GM19025 (cell line): ENCODE data around the gene ZDHHC23.
A peak's percentile ranks its signal among the peaks of the same experiment; 100 is the strongest.

Experiments used
- ATAC-seq: cut with Tn5 transposase; IDR thresholded peaks from one replicate; pipeline ENCODE4 v1.9.1; 2021; ENCODE audit warnings: mild to moderate bottlenecking, low read depth, moderate library complexity; ENCODE audit not compliant: unreplicated experiment

Gene ZDHHC23, protein sequence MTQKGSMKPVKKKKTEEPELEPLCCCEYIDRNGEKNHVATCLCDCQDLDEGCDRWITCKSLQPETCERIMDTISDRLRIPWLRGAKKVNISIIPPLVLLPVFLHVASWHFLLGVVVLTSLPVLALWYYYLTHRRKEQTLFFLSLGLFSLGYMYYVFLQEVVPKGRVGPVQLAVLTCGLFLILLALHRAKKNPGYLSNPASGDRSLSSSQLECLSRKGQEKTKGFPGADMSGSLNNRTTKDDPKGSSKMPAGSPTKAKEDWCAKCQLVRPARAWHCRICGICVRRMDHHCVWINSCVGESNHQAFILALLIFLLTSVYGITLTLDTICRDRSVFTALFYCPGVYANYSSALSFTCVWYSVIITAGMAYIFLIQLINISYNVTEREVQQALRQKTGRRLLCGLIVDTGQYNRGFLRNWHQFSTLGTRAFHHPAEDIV

DNA sequence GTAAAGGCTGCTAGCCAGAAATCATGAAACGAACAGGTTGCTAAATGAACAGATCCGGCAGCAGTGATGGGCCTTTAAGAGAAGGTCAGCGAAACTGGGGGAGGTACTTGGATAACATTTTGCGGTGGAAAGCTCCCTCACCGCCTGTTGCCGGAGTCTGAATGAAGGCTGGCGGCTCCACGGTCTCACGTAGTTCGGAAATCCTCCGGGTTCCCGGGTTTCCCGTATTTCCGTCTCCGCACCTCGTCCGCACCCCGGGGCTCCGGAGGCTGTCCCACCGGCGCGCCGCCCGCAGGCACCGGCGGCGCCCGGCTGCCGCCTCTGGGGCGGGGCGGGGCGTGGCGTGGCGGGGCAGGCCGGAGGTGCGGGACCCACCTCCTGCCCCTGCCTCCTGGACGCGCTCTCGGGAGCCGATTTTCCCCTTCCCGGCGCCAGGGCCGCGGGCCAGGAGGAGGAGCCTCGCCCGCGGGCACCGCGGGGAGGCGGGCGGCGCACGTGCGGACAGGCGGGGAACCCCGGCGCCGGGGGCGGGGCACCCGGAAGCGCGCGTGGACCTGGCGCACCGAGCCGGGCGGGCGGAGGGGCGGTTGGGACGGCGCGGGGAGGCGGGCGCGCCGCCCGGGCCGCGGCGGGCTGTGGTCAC is at the start of gene ZDHHC23:
Gene ZDHHC23 (plus strand): TSS at position 642 of the 643 bp plus-strand sequence. CDS start 790 bp downstream, outside the sequence.
- ATAC-seq, result peak; percentile 75

DNA sequence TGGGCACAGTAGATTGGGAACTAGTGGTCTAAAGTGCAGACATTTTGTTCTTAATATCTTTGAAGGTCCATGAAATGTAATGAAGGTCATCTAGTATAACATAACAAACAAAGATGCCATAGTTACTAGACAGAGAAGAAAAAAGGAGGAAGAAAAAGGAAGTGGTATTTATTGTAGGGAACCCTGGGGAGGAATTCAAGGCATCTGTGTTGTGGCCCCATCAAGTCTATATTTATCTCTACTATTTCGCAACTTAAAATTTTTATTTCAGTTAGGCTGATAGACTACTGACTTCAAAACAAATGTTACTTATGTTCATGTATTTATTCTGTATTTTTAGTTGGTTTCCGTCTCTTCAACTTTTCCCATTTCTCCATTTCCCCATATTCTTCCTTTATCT is 48.9 kb upstream of the ZDHHC23 start:
- no peak for ATAC-seq

DNA sequence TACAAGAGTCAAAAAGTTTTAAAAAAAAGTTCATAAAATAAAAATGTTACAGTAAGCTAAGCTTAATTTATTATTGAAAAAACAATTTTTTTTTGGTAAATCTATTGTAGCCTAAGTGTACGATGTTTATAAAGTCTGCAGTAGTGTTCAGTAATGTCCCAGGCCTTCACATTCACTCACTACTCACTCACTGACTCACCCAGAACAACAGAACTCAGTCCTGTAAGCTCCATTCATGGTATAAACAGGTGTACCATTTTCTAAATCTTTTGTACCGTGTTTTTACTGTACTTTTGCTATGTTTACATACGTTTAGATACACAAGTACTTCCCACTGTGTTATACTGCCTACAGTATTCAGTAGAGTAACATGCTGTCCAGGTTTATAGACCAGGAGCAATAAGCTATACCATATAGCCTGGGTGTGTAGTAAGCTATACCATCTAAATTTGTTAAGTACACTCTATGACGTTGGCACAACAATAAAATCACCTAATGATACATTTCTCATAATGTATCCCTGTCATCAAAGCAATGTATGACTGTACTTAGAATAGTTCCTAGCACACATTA is 41.2 kb upstream of the ZDHHC23 start:
- no peak for ATAC-seq

DNA sequence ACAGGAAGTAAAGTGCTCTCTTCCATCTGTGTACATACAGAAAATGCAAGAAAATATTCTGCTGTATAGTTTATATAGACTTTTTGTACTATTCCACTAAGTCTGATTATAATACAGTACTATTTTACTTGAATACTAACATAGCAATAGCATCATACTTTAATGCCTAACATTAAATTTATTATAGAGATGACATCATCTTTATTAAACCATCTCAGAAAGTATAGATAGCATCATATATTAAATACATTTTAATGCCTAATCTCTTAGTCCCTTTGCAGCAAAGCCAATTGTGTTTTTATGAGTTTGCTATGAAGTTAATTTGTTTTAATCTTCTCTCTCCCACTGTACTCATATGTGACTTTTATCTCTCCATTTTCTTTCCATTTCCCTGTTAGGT is 39.7 kb upstream of the ZDHHC23 start:
- no peak for ATAC-seq

DNA sequence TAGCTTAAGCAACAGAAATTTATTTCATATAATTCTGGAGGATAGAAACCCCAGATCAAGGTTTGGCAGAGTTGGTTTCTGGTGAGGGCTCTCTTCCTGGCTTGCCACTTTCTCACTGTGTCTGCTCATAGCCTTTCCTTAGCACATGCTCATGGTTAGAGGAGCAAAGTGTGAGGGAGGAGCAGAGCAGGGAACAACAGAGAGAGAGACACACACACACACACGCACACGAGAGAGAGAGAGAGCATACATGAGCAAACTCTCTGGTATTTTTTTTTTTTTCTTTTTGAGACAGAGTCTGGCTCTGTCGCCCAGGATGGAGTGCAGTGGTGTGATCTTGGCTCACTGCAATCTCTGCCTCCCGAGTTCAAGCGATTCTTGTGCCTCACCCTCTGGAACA is 36.8 kb upstream of the ZDHHC23 start:
- no peak for ATAC-seq

DNA sequence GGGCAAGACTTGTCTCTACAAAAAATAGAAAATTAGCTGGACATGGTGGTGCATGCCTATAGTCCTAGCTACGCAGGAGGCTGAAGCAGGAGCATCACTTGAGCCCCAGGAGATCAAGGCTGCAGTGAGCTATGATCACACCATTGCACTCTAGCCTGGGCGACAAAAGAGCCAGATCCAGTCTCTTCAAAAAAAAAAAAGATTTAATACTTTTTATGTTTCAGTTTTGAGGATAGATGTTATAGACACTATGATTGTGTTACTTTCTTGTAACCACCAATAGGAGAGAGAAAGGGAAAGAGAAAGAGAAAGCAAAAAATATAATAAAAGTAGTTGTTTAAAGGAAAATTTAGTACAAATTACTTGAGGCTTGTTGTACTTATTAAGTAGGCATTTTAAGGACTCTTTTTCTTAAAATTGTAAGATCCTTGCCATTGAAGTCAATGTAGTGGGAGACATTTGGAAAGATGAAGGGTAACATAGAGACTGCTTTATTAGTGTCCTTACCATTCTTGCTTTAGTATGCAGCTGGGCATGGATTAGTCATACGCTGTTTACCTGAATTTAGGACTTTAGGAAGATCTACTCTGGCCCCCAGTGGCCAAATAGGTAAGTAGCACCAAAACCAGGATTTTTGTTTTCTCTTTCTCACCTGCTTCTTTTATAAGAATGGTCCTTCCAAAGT is 35.1 kb upstream of the ZDHHC23 start:
- peak; percentile 89 for ATAC-seq

DNA sequence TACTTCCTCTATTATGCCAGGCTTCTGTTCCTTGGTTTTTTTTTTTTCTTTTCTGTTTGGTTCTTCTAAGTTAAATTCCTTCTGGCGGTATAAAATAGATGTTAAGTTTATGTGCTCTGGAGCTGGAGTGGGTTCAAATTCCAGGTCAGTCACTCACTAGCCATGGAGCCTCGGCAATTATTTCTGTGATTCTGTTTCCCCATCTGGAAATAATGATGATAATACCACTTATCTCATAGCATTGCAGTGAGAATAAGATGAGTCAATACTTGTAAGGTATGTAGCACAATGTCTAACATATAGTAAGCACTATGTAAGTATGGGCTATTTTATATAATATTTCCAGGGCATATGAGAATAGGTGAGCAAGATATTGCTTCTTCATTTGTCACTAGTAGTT is 33.2 kb upstream of the ZDHHC23 start:
- ATAC-seq, result no peak

DNA sequence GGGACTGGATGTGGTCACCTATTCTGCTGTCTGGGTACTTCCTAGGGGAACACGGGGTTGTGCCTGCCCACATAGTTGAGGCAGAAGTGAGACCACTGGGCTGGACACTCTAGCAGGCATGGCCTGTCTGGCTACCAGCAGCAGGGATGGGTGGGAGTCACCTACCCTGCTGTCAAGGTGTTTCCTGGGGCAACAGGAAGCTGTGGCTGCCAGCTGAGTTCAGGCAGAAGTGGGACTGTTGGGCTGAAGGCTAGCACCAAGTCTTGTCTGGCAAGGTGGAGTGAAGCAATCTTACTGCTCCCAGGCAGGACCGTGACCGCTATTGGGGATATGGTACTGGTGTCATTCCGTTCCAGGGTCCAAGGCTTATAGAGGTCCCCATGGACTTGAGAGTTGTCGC is 20.3 kb upstream of the ZDHHC23 start:
- ATAC-seq, result no peak

DNA sequence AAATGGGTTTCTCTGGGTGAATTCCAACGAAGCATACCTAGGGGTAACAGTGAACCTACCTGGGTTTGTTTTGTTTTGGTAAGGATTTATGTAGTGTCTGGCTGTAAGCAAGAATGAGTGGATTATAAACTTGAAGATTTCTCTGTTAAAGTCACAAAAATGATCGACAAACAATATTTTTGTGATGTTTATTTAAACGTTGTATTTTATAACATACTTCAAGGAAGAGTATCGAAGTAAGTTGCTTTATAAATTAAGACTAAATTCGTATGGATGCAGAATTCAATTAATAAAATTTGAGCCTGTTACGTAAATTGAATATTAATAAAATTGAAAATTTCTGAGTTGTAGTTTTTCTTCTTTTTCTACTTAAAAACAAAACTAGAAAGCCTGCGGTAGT is 982 bp upstream of the ZDHHC23 start:
- no peak for ATAC-seq

DNA sequence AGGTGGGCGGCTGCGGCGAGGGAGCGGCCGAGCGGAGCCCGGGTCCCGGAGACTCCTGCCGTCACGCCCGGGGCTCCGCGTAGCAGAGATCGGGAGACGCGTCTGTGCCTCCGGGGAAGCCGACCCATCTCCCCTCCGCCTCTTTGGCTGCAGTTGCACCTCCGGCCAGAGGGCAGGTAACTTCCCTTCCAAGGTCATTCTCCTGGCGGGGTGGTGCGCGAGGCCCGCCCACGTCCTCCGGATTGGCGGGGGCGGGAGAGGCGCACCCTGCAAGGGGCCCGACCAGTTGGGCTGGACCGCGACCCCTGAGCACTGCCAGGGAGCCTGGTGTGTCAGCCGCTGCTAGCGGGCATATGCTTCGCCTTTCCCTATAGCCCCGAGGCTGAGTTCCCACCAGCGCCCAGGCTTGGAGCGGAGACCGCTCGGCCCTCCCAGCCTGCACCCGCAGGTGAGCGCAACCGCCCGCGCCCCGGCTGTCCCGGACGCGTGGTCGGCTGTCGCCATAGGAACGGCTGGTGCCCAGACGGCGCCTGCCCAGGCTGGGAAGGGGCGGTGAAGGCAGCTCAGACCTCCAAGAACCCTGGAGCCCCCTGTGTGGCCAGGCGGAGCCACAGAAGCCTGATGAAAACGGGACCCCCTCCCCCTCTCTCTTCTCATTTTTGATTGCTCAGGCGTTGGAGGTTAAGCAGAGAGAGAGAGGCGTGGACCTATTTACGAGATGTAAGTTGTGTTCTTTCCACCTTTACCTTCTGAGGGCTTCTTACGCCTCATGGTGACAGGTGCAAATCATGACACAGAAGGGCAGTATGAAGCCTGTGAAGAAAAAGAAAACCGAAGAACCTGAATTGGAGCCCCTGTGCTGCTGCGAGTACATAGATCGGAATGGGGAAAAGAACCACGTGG is 453 bp downstream of the ZDHHC23 start:
- ATAC-seq, result peak; percentile 47

DNA sequence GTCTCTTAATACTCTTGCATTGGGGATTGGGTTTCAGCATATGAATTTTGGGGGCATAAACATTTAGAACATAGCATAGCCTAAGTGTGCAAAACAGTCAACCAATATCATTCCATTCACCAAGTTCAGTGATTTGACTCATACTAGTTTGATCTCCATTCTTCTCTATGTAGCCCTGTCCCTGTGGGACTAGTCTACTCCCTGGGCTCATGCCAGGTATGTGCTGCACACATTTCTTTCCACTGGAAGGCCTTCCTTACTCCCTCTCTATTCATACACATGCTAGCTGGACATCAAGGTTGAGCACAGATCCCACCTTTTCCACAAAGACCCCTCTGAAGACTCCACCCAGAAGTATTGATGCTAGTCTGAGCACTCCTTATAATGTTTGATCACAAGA is 5.1 kb downstream of the ZDHHC23 start:
- ATAC-seq, result no peak

DNA sequence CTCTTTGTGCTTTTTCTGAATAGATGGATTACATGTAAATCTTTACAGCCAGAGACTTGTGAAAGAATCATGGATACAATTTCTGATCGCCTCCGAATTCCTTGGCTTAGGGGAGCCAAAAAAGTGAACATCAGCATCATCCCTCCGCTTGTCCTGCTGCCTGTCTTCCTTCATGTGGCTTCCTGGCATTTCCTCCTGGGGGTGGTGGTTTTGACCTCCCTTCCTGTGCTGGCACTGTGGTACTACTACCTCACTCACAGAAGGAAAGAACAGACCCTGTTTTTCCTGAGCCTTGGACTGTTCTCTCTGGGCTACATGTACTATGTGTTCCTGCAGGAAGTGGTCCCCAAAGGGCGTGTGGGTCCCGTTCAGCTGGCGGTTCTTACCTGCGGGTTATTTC is 5.9 kb downstream of the ZDHHC23 start:
- no peak for ATAC-seq

DNA sequence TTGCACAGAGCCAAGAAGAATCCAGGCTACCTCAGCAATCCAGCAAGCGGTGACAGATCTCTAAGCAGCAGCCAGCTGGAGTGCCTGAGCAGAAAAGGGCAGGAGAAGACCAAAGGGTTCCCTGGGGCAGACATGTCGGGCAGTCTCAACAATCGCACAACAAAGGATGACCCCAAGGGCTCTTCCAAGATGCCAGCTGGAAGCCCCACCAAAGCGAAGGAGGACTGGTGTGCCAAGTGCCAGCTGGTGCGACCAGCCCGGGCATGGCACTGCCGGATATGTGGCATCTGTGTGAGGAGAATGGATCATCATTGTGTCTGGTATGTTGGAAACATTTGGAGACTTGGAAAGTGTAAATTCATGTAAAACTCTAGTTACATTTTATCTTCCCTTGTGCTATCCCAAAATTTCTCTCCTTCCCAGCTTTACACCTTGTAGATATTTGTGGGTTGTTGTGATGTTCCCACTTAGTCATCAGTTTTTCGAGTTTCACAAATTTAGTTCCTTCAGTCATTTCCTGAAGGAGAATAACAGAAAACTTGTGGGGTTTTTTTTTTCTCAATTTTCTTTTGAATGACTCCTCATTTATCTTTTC is 6.4 kb downstream of the ZDHHC23 start:
- no peak for ATAC-seq

DNA sequence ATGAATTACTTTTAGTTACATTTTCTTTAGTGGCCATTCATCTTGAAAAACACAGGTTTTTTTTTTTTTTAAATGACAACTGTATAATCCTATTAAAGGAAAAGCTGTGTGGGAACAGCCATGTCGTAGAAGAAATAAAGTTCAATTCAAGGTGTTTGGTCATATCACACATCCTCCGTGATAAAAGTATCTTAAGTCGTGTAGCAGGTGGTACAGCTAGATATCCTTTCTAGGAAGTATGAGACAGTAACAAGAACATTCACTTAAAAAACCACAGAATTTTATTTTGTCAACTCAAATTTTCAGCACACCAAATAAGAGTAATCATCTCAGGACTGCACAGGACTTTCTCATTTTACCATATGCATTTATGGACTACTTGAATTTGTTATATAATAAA is 16.1 kb downstream of the ZDHHC23 start:
- ATAC-seq, result no peak

DNA sequence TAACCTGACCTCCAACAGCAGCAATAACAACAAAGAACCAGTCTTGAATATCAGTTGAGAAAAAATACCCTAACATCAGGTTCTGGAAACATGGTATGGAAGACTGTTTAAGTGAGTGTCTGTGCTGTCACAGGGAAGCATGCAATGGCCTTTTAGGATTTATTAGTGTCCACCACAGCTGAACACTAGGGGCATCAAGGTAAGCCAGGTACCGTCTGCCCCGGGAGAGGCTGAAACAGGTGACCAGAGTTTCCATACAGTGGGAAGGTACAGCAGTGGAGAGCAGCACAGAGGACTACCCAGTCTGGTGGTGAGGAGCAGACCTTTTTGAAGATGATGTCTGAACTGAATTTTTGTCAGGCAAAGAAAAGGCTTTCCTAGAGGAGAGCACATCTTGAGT is 18.4 kb downstream of the ZDHHC23 start:
- ATAC-seq, result no peak

DNA sequence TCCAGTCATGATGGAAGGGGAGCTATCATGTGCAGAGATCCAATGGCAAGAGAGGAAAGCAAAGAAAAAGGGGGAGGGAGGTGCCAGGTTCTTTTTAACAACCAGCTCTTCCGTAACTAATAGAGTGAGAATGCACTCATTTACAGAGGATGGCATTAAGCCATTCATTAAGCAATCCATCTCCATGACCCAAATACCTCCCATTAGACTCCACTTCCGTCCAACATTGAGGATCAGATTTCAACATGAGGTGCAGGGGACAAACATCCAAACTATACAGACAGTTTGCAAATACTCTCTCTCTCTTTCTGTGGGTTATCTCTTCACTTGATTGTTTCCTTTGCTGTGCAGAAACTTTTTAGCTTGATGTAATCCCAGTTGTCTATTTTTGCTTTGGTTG is 21.2 kb downstream of the ZDHHC23 start:
- no peak for ATAC-seq

DNA sequence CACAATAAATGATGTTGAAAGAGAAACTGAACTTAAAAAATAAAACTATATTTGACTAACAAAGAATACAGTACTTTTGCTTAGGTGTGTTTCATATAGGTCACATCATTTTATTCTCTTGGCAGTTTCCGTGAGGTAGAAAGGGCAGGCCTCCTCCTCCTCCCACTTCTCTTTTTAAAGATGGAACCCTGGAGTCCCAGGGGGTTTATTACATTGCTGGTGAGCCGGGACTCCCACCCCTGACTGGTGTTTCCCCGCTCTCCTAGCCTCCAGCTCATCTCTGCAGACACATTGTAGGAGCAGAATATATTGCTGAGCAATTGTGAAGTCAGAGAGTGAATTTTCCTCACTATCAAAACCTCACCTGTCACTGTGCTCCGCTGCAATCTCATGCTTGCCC is 30.0 kb downstream of the ZDHHC23 start:
- no peak for ATAC-seq

DNA sequence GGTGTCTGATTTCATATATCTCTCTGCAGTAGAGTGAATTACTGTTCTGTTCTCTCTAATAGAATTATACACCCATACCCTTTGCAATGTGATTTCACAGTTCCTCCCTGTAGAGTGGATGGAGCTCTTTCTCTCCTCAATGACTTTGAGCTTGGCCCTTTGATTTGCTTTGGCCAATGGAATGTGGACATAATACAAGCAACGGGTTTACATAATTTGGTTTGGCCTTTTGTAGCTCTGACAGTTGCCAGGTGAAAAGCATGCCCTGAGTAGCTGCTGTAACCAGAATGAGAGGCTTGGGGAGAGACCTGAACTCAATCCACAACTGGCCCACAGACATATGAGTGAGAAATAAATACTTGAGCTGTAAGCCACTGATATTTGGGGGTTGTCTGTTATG is 32.1 kb downstream of the ZDHHC23 start:
- no peak for ATAC-seq

DNA sequence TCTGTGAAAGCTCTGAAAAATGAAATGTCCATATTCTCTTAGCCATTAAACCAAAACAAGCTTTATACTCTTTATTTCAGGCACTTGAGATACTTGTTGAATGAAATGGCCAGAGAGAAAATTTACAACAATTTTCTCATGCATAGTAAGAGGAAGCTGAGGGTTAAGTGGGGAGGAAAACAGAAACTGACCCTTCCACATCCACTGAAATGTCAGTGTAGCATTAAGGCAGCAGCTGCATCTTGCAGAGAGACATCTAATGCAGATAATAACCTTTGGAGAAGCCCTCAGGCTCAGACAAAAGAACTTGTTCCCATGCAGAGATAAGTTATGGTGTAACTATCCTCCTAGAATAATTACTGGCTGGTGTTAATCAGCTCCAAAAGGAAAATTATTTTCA is 34.0 kb downstream of the ZDHHC23 start:
- no peak for ATAC-seq

DNA sequence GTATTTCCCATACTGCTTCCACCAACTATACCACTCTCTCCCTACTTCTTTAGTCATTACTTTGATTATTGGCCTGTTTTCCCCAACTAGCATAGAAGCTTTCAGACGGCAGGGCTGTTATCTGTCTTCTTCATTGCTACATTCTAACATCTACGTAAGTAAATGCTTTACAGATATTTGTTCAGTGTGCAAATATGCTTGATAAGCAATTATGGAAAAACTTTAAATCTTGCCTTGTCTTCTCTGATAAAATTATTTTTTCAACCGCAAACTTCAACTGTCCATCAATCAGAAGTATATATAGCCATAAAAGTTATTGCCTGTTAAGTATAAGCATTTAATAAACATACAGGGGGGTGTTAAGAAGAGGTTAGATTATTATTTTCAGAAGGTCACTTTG is 35.7 kb downstream of the ZDHHC23 start:
- ATAC-seq, result no peak
